Calu3 (cell line): ENCODE data around the gene NUDCD3. TPM values are rescaled to one million over a fixed set of nuclear protein-coding genes. Genes with fewer than 3 reads are reported as not detected.

Experiments
- BruUV-seq: library from RNA; stranded (reverse); fragments of 400-500 nt; replicated peaks from 2 replicates; lab custom pipeline; 2021; lab: Mats Ljungman, UMichigan
- CTCF ChIA-PET: fragments of 300-600 bp; sonication (Branson Sonifier 250); formaldehyde crosslinking; loops from one replicate; lab custom pipeline; 2022; ENCODE audit warnings: antibody characterized with exemption; lab: Charles Lee
- DNase-seq: peaks from one replicate; pipeline ENCODE4 v3.0.0; 2022
- H3K27ac Mint-ChIP-seq: one replicate; pipeline ENCODE4 v1.8.0; 2022; ENCODE audit warnings: mixed read lengths; ENCODE audit not compliant: unreplicated experiment
- H3K27me3 Mint-ChIP-seq: one replicate; pipeline ENCODE4 v1.8.0; 2022; ENCODE audit warnings: mixed read lengths; ENCODE audit not compliant: unreplicated experiment
- H3K36me3 Mint-ChIP-seq: one replicate; pipeline ENCODE4 v1.8.0; 2022; ENCODE audit warnings: mild to moderate bottlenecking, moderate library complexity, mixed read lengths; ENCODE audit not compliant: insufficient read depth, unreplicated experiment
- H3K4me1 Mint-ChIP-seq: one replicate; pipeline ENCODE4 v1.8.0; 2022; ENCODE audit warnings: mild to moderate bottlenecking, low read depth, mixed read lengths; ENCODE audit not compliant: unreplicated experiment
- H3K4me3 Mint-ChIP-seq: one replicate; pipeline ENCODE4 v1.8.0; 2022; ENCODE audit warnings: mild to moderate bottlenecking, low read depth, moderate library complexity, mixed read lengths; ENCODE audit not compliant: unreplicated experiment
- H3K9me3 Mint-ChIP-seq: one replicate; pipeline ENCODE4 v1.8.0; 2022; ENCODE audit warnings: low read depth, mixed read lengths; ENCODE audit not compliant: unreplicated experiment
- intact Hi-C: fragments of 100-400 bp; cut with micrococcal nuclease; formaldehyde crosslinking; loops from one replicate; pipeline ENCODE4 v1.10.0; 2022; ENCODE audit not compliant: unreplicated experiment
- total RNA-seq: library from RNA; stranded (reverse); gene quantifications from 2 replicates; pipeline ENCODE4 v1.2.3, GENCODE V29; 2022
- TF ChIP-seq, protein P1 (sequence below): fragments of 200-600 bp; IDR thresholded peaks from one replicate; pipeline ENCODE4 v1.8.0; 2022; ENCODE audit warnings: antibody characterized with exemption; ENCODE audit not compliant: unreplicated experiment

Gene NUDCD3
- total RNA-seq, 1 experiment from 2014 or later = 176 TPM

DNA sequence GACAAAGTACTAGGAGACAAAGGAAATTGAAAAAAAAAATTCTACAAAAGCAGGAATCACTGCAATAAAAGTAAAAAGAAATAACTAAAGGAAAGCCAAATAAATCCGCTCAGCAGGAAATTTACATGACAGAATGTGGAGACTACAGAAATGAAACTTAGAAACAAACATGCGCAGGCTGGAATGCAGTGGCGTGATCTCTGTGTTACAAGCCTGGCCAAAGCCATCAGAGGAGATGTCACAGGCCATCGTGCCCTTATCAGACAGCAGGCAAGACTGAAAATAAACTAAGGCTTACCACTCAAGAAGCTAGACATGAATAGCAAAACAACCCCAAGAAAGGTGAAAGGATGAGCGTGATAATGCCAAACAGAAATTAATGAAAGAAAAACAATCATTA is 158.8 kb downstream of the NUDCD3 start:
- no peak for DNase-seq
- Mint-ChIP-seq H3K4me3 (no peak overlapping the region), H3K27me3 (peaks cover 61% of the 10 kb centered on the region), H3K27ac (no peak overlapping the region), H3K4me1 (no peaks in the 10 kb centered on the region), H3K9me3 (no peaks in the 10 kb centered on the region), H3K36me3 (no peaks in the 10 kb centered on the region)
- TF ChIP-seq, protein P1, sequence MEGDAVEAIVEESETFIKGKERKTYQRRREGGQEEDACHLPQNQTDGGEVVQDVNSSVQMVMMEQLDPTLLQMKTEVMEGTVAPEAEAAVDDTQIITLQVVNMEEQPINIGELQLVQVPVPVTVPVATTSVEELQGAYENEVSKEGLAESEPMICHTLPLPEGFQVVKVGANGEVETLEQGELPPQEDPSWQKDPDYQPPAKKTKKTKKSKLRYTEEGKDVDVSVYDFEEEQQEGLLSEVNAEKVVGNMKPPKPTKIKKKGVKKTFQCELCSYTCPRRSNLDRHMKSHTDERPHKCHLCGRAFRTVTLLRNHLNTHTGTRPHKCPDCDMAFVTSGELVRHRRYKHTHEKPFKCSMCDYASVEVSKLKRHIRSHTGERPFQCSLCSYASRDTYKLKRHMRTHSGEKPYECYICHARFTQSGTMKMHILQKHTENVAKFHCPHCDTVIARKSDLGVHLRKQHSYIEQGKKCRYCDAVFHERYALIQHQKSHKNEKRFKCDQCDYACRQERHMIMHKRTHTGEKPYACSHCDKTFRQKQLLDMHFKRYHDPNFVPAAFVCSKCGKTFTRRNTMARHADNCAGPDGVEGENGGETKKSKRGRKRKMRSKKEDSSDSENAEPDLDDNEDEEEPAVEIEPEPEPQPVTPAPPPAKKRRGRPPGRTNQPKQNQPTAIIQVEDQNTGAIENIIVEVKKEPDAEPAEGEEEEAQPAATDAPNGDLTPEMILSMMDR = no peak
- CTCF ChIA-PET = no interaction called here
- intact Hi-C loops = no loop called here
- BruUV-seq = no TSS peak

DNA sequence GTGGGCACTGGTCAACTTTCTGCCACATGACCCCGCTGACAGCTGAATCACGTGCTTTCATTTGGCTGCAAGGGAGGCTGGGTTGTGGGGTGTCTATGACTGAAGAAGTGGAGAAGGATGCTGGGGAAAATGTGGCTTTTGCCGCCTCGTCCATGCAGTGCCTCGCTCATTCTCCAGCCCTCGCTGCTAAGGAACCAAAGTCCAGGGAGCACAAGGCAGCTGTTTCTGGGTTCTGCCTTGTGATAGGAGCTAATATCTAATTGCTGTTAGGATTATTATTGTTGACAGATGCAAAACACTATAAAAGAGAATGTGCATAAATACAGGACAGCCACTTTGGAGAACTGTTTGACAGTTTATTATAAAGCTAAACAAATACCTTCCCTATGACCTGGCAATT is 160.1 kb downstream of the NUDCD3 start:
- CTCF ChIA-PET = no interaction called here
- intact Hi-C loops = no loop called here
- no peak for DNase-seq
- no peak overlapping the region for H3K4me3 Mint-ChIP-seq
- peaks cover 61% of the 10 kb centered on the region for H3K27me3 Mint-ChIP-seq
- TF ChIP-seq, protein P1 = no peak
- H3K36me3 Mint-ChIP-seq = peaks cover 6% of the 10 kb centered on the region
- BruUV-seq = no TSS peak
- H3K27ac Mint-ChIP-seq = no peak overlapping the region
- H3K4me1 Mint-ChIP-seq = no peaks in the 10 kb centered on the region
- H3K9me3 Mint-ChIP-seq = no peaks in the 10 kb centered on the region

DNA sequence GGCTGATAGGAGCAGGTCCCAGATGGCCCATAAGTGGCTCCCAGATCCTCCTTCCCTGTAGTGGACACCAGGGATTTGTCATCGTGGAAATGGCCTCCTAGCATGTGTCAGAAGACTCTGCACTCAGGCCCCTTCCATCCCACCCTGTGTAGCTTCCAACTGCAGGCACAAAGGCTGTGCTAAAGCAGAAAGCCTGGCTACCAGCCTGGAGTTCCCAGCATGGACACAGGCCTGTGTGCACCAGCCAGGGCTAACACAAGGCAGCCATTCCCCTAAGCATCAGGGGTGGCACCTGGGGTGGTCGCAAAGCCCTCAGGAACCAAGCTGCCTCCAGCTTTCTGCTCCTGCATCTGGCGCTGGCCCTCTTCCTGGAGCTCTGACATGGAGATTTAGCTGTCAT is 160.6 kb downstream of the NUDCD3 start:
- Mint-ChIP-seq H3K4me1 (no peaks in the 10 kb centered on the region), H3K27ac (no peak overlapping the region), H3K9me3 (no peaks in the 10 kb centered on the region), H3K36me3 (peaks cover 6% of the 10 kb centered on the region), H3K27me3 (peaks cover 64% of the 10 kb centered on the region), H3K4me3 (no peak overlapping the region)
- TF ChIP-seq, protein P1 = no peak
- BruUV-seq = no TSS peak
- DNase-seq = no peak
- intact Hi-C loops = no loop called here
- CTCF ChIA-PET = no interaction called here

Other genes starting within 250 kb of the NUDCD3 start
- gene CAMK2B, start 165.1 kb downstream of the NUDCD3 start, total RNA-seq = 0.12 TPM in 1 of 2 replicates, not detected in the other
- gene NPC1L1, start 50.7 kb upstream of the NUDCD3 start, total RNA-seq = 45.0 and 46.0 TPM in 2 replicates
- 157 and 168 TPM in 2 replicates for gene DDX56, start 83.2 kb upstream of the NUDCD3 start, total RNA-seq
- gene TMED4, start 91.6 kb upstream of the NUDCD3 start, total RNA-seq = 115 and 128 TPM in 2 replicates
- gene OGDH, start 116.0 kb upstream of the NUDCD3 start, total RNA-seq = 100 and 105 TPM in 2 replicates